Measurements from ENCODE around the gene PLA2G4C. TPM values are rescaled to one million over a fixed set of nuclear protein-coding genes. Genes with fewer than 3 reads are reported as not detected.

Gene PLA2G4C
- total and polyA plus RNA-seq, 2 of the 8 experiments (the other 6 are each of a cell fraction or from before 2014, with no cell fraction given), result 14.9 to 20.5 TPM

GRCh38 chr19:48154003-48154402, 43.4 kb upstream of the PLA2G4C start:
- H3K36me3 ChIP-seq (ENCODE audit: control insufficient read depth in 2 of 4, insufficient read depth in 4 of 4, low read length in 3 of 4), result peaks cover 10 to 38% (median 28%) of the 10 kb centered on the region in 4 experiments; a peak in 7 of 8 replicates
- no peaks in the 10 kb centered on the region for H3K79me2 ChIP-seq (ENCODE audit: control insufficient read depth in 1 of 2, insufficient read depth in 2 of 2, low read length in 2 of 2)
- no peak overlapping the region for H2BK12ac ChIP-seq (ENCODE audit: low read depth, low read length)
- WGBS, 2 experiments (ENCODE audit: extremely low coverage in 1 of 2, insufficient coverage in 1 of 2, insufficient read length in 1 of 2, insufficient replicate concordance in 2 of 2, low coverage in 1 of 2, low lambda C conversion rate in 2 of 2, missing lambda C conversion rate in 1 of 2), result 92% methylated on average over 9 of the region's 9 CpGs; no CpG with 5 or more reads in 1 of the 2 experiments
- peaks cover 2% of the 10 kb centered on the region; the same call in 1 of the 2 replicates for H3K23me2 ChIP-seq (ENCODE audit: low read depth, low read length)
- no peaks in the 10 kb centered on the region for H3K9me3 ChIP-seq (ENCODE audit: insufficient read depth in 2 of 2, low read depth in 1 of 2, low read length in 1 of 2)
- H2BK120ac ChIP-seq (replicated peaks; ENCODE audit: low read depth, low read length), result no peak overlapping the region
- ChIA-PET CTCF (ENCODE audit: partially characterized antibody) (interaction anchor here (0.6 to 7.7 kb wide), 11 partner anchors 13 to 285 kb away, joined by 3 to 65 read pairs (median 4); partner anchors contain the start of gene PLA2G4C), POLR2A (ENCODE audit: partially characterized antibody) (interaction anchor here (0.6 to 1.2 kb wide), 4 partner anchors 14 to 249 kb away, joined by 3 read pairs; no protein-coding TSS in a partner anchor)
- no peak overlapping the region for H3K18ac ChIP-seq (ENCODE audit: extremely low read depth, low read length)
- H2BK20ac ChIP-seq (ENCODE audit: low read length), result no peak overlapping the region
- no peak overlapping the region for H3K56ac ChIP-seq (replicated peaks; ENCODE audit: insufficient read length, low read depth, low read length)
- H3K4ac ChIP-seq (replicated peaks; ENCODE audit: insufficient read length, low read depth, low read length), result no peak overlapping the region
- DNase-seq (ENCODE audit: low read depth in 1 of 2, low spot score in 2 of 2), result no peak
- H2AK5ac ChIP-seq (ENCODE audit: low read depth, low read length), result no peak overlapping the region
- no peak overlapping the region for H4K8ac ChIP-seq (ENCODE audit: extremely low read depth, insufficient read depth, low read length)
- H3K14ac ChIP-seq (ENCODE audit: insufficient read length), result no peak overlapping the region
- peaks cover 2% of the 10 kb centered on the region; the same call in 1 of the 2 replicates for H3K79me1 ChIP-seq (ENCODE audit: low read depth, low read length)
- no peaks in the 10 kb centered on the region for H3K4me1 ChIP-seq (replicated peaks in 1 of 4; ENCODE audit: control insufficient read depth in 3 of 4, insufficient read depth in 4 of 4, low read length in 3 of 4)
- H3K9ac ChIP-seq (replicated peaks in 1 of 4; ENCODE audit: extremely low read depth in 1 of 4, low read depth in 3 of 4, low read length in 3 of 4), result no peak overlapping the region
- H4K5ac ChIP-seq (ENCODE audit: insufficient read length, low read depth, low read length), result no peak overlapping the region
- no peak overlapping the region for H2BK5ac ChIP-seq (ENCODE audit: low read depth, low read length)
- H3K27ac ChIP-seq (ENCODE audit: low read depth, low read length), result no peak overlapping the region
- no peaks in the 10 kb centered on the region; a peak in 1 of 7 replicates for H3K27me3 ChIP-seq (replicated peaks in 1 of 4; ENCODE audit: control insufficient read depth in 3 of 4, extremely low read depth in 1 of 4, insufficient read depth in 3 of 4, low read length in 3 of 4)
- H2BK15ac ChIP-seq (ENCODE audit: low read length), result no peak overlapping the region
- no peak overlapping the region for H2AFZ ChIP-seq (ENCODE audit: low read length)
- no peak overlapping the region for H3K23ac ChIP-seq (ENCODE audit: insufficient read length)
- no peak overlapping the region for H3K4me2 ChIP-seq (ENCODE audit: insufficient read depth in 1 of 2, low read depth in 2 of 2, low read length in 2 of 2)
- H4K20me1 ChIP-seq (replicated peaks in 1 of 2; ENCODE audit: control insufficient read depth in 1 of 2, insufficient read depth in 2 of 2, low read length in 2 of 2), result peaks cover 0 to 5% of the 10 kb centered on the region in 2 experiments
- no peak overlapping the region for H3K4me3 ChIP-seq (ENCODE audit: extremely low read depth in 1 of 4, insufficient read depth in 2 of 4, low read depth in 3 of 4, low read length in 4 of 4)
- FAIRE-seq, result no peak
- H4K91ac ChIP-seq (replicated peaks; ENCODE audit: insufficient read length, low read length), result no peak overlapping the region
- no peak for TF ChIP-seq TCF12 (IDR thresholded peaks at IDR 0.05; ENCODE audit: low read depth, low read length)
- TF ChIP-seq NRF1 (IDR thresholded peaks at IDR 0.05; ENCODE audit: low read depth, low read length), result no peak
- TF ChIP-seq SUZ12 (IDR thresholded peaks at IDR 0.05; ENCODE audit: low read length), result no peak
- TF ChIP-seq EZH2 (IDR thresholded peaks at IDR 0.05; ENCODE audit: low read depth, low read length, severe bottlenecking), result no peak
- no peak for TF ChIP-seq CTCF (IDR thresholded peaks at IDR 0.05; ENCODE audit: control extremely low read depth in 1 of 3, insufficient read depth in 1 of 3, low read depth in 1 of 3, low read length in 3 of 3)
- TF ChIP-seq RFX5 (IDR thresholded peaks at IDR 0.05; ENCODE audit: borderline replicate concordance, low read depth, low read length), result no peak
- TF ChIP-seq GTF2F1 (IDR thresholded peaks at IDR 0.05; ENCODE audit: borderline replicate concordance, low read depth, low read length), result no peak
- no peak for TF ChIP-seq RBBP5 (IDR thresholded peaks at IDR 0.05; ENCODE audit: borderline replicate concordance, low read depth, low read length)
- TF ChIP-seq MAFK (IDR thresholded peaks at IDR 0.05; ENCODE audit: low read depth, low read length), result no peak
- TF ChIP-seq, protein P1, sequence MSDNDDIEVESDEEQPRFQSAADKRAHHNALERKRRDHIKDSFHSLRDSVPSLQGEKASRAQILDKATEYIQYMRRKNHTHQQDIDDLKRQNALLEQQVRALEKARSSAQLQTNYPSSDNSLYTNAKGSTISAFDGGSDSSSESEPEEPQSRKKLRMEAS (IDR thresholded peaks at IDR 0.05), result no peak
- no peak for TF ChIP-seq KDM4A (IDR thresholded peaks at IDR 0.05; ENCODE audit: low read depth, low read length, severe bottlenecking)
